GM21737 (cell line): ENCODE data around the gene ZNF778.
"Not testable (repeated sequence)": the region's sequence is repeated elsewhere in the genome, so short reads cannot be mapped to it uniquely, and the experiment has no call there.

Source experiments
- ATAC-seq: cut with Tn5 transposase; IDR thresholded peaks from one replicate; pipeline ENCODE4 v1.9.1; 2021; ENCODE audit warnings: mild to moderate bottlenecking, moderate library complexity; ENCODE audit not compliant: unreplicated experiment

Gene ZNF778

DNA sequence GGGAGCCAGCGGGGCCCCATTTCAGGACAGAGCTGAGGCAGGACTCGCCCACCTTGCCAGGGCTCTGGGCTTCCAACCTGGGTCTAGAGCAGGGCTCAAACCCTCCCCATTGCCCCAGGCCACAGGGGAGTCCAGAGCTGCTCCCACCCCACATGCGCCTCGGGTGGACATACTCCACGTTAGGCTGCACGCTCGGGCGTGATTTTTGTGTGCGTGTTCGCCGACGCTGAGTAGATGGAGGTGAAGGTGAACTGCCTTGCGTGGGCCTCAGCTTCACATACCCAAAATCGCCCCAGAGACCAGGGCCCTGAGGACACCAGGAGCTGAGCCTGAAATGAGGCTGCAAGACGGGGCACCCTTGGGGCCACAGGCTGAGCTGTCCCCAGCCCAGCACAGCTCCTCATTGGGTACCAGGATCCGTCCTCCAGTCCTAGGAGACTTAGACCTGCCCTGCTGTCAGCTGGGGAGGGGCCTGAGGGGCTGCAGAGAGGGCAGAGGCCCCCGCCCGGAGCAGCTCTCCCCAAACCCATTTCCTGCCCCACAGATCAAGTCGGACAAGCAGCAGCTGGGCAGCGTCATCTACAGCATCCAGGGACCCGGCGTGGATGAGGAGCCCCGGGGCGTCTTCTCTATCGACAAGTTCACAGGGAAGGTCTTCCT lies 37.7 kb upstream of the ZNF778 start:
- no peak for ATAC-seq

- ATAC-seq, result no peak
Measured at GRCh38 chr16:89183463-89183862, 34.0 kb upstream of the ZNF778 start.

DNA sequence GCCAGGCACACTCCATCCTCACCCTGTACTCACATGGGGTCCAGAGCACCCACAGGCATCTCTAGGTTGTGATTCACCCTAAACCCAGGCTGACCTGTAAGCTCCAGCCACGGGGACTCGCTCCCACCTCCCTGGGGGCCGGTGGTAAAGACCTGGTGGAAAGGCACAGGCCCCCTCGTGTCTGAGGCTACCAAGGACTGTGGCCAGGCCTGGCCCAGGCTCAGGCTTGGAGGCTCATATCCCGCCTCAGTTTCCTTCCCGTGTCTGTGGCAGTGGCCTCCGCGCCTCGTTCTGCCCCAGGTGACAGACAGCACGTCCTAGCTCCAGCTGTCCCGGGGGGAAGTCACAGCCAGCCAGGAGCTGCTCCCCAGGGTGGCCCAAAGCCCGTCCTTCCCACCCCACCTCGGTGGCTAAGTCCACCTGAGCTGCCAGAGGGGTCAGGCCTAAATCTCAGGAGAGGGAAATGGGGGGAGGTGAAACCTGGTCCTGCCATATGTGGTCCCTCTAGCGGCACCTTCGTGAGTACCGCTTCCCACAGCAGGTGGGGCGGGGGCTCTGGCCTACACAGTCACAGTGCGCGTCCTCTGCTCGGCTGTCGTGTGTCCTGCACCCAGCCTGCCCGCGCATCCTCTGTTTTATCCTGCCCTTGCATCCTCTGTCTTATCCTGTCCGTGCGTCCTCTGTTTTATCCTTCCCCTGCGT lies 33.4 kb upstream of the ZNF778 start:
- ATAC-seq, result no peak

DNA sequence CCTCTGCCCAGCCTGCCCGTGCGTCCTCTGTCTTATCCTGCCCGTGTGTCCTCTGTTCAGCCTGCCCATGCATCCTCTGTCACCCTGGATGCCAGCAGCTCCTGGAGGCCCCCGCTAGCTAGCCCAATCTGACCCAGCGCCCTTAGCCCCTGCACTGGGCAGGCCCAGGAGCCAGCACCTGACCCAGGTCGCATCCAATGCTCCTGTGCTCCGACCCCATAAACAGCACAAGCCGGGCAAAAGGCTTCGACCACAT lies 32.9 kb upstream of the ZNF778 start:
- no peak for ATAC-seq

DNA sequence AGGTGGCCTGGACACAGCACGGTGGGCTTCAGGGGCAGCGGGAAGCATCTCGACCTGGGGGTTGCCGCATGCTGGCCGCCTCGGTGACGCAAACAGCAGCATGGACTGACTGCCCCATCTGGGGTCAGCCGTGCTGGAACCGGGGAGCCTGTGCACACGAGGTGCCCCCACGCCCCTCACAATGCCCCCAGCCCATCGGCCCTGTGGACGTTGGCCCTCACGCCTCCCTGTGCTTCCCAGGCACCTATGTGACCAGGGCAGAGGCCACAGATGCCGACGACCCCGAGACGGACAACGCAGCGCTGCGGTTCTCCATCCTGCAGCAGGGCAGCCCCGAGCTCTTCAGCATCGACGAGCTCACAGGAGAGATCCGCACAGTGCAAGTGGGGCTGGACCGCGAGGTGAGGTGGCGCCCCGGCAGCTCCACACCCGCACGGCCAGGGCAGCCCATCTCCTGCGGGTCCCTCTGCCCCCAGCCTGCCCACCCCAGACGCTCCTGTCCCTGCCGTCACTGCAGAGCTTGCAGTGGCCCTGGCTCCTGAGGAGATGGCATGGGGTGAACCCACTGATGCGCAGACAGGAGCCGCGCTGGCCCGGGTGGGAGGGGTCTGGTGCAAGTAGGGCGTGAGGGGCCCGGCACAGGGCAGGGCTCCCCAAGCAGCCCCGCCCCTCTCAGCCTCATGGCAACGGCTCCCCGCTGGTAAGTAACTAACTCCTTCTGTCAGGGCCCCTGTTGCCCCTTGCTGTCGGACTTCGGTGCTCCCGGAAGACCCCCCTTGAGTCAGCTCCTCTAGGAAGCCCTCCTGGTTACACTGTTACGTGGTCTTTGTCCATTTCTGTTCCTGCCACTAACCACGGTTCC lies 32.3 kb upstream of the ZNF778 start:
- no peak for ATAC-seq

GRCh38 chr16:89185887-89186592 lies 31.5 kb upstream of the ZNF778 start:
- not testable (repeated sequence) for ATAC-seq

GRCh38 chr16:89186593-89187031 lies 30.9 kb upstream of the ZNF778 start:
- ATAC-seq, result not testable (repeated sequence)

DNA sequence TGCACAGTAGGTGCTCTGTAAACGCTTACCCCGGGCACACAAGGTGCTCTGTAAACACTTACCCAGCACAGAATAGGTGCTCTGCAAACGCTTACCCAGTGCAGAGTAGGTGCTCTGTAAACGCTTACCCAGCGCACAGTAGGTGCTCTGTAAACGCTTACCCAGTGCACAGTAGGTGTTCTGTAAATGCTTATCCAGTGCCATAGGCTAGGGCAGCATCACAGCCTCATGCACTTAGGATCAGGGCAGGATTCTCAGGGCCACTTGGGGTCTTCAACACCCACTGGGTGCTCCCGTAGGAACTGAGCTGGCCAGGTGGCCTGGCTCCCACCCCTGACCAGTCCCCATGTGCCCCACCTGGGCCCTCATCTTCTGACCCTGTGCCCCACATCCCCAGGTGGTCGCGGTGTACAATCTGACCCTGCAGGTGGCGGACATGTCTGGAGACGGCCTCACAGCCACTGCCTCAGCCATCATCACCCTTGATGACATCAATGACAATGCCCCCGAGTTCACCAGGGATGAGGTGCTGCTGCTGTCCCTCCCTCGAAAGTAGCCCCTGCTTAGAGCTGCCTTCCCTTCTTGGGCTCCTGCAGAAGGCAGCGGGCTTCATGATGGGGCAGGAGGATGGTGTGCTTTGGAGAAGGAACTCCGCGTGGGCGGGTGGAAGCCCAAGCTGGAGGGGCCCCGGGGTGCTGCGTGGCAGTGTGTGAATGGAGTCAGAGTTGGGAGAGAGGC lies 30.3 kb upstream of the ZNF778 start:
- no peak for ATAC-seq

GRCh38 chr16:89187770-89188392 lies 29.6 kb upstream of the ZNF778 start:
- ATAC-seq, result no peak

GRCh38 chr16:89188471-89189357 lies 28.8 kb upstream of the ZNF778 start:
- ATAC-seq, result not testable (repeated sequence)

- ATAC-seq, result no peak
Measured at GRCh38 chr16:89189358-89190025, 28.0 kb upstream of the ZNF778 start.

GRCh38 chr16:89190150-89190958 lies 27.1 kb upstream of the ZNF778 start:
- no peak for ATAC-seq

DNA sequence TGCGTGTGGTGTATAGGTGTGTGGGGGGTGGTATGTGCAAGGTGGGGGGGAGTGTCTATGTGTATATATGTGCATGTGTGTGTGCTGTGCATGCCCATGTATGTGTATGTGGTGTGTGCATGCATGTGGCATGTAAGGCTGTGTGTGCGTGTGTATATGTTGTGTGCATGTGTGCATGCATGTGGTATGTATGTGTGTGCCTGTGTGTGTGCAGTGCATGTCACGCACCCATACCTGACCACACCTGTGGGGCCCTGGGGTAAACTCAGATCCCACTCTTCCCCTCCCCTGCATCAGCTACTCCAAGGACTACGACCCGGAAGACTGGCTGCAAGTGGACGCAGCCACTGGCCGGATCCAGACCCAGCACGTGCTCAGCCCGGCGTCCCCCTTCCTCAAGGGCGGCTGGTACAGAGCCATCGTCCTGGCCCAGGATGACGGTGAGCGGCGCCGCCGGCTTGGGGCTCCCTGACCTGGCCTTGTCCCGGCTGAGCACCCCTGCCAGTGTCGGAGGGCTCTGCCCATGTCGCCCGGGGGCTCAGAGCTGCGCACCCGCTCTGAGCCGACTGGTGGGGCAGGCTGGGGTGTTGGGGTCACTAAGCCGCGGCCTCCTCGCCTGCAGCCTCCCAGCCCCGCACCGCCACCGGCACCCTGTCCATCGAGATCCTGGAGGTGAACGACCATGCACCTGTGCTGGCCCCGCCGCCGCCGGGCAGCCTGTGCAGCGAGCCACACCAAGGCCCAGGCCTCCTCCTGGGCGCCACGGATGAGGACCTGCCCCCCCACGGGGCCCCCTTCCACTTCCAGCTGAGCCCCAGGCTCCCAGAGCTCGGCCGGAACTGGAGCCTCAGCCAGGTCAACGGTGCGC lies 26.2 kb upstream of the ZNF778 start:
- no peak for ATAC-seq

GRCh38 chr16:89191901-89192185 lies 25.7 kb upstream of the ZNF778 start:
- no peak for ATAC-seq

GRCh38 chr16:89192186-89192955 lies 25.1 kb upstream of the ZNF778 start:
- ATAC-seq, result peak; percentile 40

DNA sequence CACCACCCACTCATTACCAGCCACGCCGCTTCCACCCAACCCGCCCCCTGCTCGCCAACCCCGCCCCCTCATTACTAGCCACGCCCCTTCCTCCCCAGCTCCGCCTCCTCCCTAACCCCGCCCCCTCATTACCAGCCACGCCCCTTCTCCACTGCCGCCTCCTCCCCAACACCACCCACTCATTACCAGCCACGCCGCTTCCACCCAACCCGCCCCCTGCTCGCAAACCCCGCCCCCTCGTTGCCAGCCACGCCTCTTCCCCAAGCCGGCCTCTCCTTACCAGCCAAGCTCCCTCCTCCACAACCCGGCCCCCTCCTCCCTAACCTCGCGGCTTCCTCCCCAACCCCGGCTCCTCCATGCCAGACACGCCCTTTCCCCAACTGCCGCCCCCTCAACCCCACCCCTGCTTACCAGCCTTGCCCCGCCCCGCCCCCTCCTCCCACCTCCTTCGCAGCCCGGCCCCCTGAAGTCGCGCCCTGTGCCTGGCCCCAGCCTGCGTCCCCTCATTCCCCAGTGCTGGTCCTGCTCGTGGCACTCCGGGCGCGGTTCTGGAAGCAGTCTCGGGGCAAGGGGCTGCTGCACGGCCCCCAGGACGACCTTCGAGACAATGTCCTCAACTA lies 24.4 kb upstream of the ZNF778 start:
- ATAC-seq, result no peak
